ENCODE data around the gene GPC5.
A peak's percentile ranks its signal among the peaks of the same experiment; 100 is the strongest.
"Not testable (repeated sequence)": the region's sequence is repeated elsewhere in the genome, so short reads cannot be mapped to it uniquely, and the experiment has no call there.

GPC5 gene

DNA sequence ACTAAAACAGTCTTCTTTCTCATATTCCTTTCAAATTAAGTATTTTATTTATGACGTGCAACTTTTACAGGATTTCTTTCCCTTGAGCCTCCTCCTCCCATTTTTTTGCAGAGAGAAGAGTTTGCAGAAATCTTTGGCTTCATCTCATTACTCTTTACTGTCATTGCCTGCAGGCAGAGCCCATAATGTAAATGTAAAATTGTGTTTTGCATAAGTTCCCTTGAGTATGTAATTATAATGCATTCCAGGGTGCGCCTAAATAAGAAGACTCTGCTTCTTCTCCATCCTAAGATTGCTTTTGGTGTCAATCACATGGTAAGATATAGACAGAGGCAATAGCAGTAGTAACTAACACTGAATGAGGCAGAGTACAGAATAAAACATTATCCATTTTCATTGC is 27.9 kb upstream of the GPC5 start:
- FAIRE-seq = no peak

DNA sequence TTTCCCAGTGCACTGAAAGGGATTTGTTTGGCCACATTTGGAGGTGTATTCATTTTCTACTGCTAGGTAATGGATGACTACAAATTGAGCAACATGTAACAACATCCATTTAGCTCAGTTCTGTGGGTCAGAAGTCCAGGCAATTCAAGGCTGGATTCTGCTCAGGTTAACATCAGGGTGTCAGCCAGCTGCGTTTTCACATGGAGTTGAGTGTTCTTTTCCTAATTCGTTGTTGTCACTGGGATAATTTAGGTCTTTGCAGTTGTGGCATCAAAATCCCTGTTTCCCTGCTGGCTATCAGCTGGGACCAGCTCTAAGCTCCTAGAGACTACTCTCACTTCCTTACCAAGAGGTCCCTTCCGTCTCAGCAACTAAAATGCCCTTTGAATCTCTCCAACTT is 25.5 kb upstream of the GPC5 start:
- FAIRE-seq = no peak

DNA sequence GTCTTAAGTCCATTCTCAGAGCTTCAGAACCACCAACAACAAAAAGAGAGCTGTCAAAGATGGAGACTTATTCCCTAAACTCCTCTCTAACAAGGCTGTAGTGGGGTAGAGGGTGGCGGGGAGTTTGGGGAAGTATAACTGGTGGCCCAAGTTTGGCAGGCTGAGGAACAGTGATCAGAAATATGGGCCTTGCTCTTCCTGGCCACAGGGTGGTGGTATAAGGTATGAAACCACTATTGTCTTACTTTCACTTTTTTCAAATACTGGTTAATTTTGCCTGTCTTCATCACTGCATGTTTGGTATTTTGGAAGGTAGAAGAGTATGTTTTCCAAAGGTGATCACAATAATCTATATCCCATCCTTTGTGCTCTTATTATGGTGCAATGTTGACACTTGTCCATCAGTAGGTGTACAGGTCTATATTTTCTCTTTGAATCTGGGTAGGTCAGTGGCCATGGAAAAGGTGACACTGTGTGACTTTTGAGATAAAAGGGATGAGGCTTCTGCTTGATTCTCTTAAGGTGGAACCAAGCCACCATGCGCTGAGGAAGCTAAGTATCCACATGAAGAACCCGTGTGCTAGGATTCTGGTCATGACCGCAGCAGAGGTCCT is 23.2 kb upstream of the GPC5 start:
- no peak for FAIRE-seq

DNA sequence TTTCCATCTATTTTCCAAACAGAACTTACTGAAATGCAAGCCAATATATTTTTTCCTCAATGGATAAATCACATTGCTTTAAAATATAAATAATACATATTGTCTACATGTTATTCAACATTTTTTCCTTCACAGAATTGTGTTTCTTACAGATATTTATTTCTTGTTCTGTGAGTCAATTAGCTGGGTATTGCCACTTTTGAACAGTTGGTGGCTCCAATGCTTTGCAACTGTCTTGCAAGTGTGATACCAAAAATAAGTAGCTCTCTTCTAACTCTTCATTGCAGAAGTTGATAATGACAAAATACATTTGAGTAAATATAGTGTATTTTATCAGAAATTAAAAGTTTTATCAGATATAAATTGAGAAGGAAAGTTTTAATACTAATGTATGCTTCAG is 17.1 kb upstream of the GPC5 start:
- peak; percentile 33 for FAIRE-seq

DNA sequence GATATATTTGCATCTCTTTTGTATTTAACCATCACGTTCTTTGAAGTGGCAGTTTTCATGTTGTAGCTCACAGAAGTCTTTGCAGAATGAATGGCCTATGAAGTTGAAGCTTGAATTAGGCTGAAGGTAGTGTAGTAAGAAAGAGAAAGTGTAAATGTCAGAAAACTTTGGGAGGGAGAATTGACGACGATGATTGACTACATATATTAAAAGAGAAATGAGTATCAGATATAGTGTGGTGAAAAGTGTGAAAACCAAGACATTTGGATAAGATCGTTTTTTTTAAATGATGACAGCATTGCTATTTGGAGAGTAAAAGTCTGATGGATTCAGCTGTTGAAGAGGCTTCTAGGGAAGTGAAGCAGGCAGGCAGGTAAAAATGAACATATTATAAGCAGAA is 14.6 kb upstream of the GPC5 start:
- no peak for FAIRE-seq

DNA sequence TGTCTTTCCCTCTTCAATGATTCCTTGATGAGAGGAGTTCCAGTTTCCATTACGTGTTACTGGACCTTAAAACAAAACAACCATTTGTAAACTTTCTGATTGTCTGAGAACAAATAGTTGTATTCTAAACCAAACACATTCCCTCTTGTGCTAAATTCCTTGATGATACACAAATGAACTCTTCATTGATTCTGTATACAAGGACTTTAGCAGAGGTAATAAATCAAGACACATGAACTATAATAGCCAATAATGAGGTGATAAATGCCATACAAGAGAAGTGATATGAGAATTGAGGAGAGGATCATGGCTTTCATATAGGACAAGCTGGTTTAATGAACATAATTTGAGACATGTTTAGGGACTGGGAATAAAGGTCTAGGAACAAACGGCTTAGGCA is 13.5 kb upstream of the GPC5 start:
- no peak for FAIRE-seq

DNA sequence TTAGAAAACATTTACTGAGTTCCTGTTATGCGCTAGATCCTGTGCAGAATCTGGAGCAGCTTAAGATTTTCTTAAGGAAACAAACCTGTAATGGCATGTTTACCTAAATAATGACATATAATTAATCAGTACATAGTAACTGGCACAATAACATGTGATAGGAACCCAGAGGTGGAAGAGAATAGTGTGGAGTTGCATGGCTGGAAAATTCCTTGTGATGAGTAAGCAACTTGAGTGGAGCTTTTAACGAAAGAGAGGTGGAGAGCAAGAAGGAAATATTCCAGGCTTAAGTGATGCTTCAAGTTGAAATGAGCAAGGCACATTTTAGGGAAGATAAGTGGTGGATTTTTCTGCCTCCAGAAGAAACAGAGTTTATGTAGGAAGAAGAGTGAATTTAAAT is 9.2 kb upstream of the GPC5 start:
- FAIRE-seq = no peak

DNA sequence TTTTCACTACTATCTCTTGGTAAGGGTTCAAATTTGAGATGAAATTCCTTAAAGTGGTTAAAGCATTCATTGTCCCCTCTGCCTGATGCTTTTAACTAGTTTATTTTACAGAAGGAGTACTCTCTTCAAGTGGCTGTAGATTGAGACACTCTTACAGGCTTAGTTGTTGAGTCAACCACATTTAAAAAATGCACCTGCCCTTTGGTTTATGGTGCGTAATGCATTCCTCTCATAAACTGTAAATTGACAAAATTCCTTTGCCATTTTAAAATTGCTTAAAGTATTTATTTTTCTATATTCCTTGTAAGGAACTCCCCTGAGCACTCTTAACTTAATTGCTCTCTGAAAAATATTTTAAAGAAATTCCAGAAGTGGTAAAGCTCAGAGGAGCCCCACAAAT is 826 bp upstream of the GPC5 start:
- no peak for FAIRE-seq

DNA sequence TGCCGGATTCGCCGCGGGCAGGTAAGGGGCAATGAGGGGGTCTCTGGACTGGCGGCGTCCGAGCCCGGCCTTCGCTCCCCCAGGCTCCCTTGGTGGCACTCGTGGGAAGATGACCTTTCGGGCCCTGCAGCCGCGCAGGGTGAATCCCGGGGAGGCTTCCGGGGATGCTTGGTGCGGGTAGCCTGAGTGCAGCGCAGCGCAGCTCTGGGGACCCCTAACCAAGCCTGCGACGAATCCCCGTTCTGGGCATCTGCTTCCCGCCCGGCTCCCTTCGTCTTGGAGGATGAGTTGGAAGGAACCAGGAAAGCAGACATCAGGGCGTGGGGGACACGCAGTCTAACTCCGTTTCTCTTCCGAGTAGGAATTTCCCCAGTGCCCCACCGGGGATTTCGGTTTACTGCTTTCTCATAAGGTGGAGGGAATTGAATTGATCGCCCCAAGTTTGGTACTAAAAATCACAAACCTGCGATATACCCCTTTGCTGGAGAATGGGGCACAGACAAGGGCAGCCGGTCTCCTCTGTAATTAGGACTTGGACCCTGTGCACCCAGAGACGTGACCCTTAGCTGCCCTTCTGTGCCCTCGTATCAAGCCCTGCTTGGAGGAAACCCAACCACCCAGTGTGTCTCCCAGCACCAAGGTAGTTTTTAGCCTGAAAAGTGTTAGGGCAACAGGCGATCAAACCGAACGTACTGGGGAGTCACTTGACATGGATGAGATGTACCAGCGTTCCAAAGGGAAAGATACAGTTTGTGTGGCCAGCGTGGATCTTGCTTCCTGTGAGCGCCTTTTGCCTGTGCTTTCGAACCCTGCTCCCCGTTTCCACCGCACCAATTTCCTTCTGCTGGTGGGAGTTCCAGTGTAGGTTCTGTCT is 1.0 kb downstream of the GPC5 start:
- no peak for FAIRE-seq

DNA sequence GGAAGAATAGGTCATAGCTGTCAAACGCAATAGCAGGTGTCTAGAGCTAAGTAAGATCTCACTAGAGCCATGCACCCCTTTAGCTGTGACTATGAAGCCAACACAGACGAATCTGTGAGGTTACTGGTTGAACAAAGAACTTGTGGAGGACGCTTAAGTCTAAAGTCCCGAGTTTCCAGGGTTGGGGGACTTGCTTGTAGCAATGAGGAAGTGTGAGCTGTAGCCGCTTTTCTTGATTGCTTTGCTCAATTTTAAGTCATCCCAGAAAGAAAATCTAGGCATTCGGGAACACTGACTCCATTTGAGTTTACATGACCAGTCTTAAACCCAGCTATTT is 1.6 kb downstream of the GPC5 start:
- no peak for FAIRE-seq

DNA sequence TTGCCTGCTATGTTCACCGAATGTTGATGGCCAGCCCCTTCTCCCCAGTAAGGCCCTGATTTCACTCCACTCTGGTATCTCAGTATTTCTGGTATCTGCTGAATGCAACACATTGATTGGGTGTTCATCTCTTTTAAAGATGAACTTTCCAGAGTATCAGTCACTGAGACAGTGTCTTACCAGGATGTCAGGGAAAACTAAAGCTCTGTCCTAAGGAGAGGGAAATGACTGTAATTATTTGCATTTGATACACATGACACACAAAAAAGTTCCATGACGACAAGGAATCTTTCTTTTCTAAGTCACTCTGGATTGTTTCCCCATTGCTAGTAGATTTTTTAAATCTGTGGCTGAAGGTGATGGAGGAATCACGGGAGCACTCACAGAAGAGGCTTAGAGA is 2.2 kb downstream of the GPC5 start:
- FAIRE-seq = no peak

DNA sequence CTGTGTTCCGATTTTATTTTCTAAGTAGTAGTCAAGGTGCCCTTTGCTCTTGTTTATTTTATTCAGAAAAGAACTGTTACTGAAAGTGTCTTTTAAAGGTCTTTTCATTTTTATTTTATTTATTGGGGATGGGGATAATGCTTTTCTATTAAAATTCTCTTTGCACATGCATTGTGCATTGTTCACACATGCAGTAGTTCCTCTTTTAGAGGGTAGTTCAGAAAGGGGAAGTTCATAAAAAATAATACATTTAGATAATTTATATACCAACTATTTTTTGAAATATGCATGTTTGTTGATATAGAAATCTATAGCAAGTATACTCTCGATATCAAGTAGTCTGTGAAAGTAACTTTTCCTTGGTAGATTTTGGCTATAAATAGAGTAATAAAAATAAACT is 3.5 kb downstream of the GPC5 start:
- no peak for FAIRE-seq

DNA sequence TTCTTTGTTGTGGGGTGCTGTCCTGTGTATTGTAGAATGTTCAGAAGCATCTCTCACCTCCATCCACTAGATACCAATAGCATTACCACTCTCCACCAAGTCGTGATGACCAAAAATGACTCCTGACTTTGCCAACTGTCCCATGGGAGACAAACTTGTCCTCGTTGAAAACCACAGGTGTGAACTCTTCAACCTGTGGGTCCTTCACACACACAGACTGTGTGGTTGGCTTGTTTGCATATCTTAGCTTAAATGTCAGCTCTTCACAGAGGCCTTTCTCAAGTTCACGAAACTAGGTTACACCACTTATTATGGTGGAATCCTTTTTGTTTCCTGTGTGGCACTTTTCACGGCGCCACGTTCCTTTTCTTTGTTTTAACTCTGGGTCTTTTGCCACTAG is 6.8 kb downstream of the GPC5 start:
- FAIRE-seq = no peak

DNA sequence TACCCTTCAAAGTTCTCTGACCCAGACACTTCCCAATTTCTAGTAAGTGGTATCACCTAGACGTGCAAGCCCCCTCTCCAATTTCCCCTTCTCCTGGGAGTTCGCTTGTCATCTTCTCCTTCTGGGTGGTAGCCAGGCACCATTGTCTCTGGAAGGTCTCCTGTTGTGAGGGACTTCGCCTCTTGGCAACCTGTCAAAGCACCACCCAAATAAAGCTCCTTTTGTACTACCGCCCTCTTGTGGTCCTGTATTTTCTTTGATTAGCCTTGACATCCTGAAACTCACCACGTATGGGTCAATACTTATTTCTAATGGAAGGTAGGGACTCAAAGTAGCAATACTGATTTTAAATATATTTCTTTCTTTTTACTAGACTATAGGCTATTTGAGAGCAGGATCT is 8.2 kb downstream of the GPC5 start:
- no peak for FAIRE-seq

DNA sequence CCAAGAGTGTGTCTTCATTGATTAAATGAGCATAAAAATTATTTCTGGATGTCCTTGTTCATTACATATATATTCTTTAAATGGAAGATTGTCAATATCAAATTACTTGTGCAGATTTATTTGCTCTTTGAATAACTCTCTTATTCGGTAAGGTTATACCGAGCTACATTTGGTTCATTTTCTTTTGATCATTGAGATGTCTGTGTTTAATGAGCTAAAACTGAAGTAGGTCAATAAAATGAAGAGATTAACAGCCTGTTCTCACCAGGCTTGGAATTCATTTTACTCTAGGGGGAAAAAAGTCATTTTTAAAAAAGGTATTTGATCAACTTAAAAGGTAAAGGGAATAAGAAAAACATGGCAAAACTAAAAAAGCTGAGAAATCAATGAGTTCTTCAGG is 10.6 kb downstream of the GPC5 start:
- no peak for FAIRE-seq

DNA sequence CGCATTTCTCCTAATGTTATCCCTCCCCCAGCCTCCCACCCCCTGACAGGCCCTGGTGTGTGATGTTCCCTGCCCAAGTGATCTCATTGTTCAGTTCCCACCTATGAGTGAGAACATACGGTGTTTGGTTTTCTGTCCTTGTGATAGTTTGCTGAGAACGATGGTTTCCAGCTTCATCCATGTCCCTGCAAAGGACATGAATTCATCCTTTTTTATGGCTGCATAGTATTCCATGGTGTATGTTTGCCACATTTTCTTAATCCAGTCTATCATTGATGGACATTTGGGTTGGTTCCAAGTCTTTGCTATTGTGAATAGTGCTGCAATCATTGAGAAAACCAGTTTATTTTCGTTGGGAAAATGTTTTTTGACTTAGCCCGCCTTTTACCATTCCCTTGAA is 18.2 kb downstream of the GPC5 start:
- not testable (repeated sequence) for FAIRE-seq

DNA sequence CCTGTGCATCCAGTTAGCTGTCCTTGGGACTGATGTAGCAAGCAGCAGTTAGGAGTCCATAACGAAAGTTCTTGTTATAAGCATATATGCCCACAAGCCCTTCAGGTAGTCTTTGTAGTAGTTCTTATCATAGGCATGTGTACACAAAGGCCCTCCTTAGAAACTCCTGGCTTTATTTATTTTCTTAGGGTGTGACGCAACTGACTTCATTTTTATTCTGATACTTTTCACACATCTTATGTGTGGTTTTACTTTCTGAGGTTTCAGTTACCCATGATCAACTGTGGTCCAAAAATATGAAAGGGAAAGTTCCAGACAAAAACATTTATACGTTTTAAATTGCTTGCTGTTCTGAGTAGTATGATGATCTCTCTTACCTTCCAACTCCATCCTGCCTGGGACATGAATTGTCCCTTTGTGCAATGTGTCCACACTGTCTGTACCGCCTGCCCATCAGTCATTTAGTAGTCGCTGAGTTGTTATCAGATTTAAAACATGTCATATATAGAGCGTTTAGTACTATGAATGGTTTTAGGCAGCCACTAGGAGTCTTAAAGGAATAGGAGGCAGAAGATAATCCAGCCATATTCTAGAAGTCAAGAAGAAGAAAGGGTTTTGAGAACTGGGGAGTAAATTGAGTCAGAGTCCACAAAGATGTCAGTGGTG is 19.4 kb downstream of the GPC5 start:
- FAIRE-seq = no peak

DNA sequence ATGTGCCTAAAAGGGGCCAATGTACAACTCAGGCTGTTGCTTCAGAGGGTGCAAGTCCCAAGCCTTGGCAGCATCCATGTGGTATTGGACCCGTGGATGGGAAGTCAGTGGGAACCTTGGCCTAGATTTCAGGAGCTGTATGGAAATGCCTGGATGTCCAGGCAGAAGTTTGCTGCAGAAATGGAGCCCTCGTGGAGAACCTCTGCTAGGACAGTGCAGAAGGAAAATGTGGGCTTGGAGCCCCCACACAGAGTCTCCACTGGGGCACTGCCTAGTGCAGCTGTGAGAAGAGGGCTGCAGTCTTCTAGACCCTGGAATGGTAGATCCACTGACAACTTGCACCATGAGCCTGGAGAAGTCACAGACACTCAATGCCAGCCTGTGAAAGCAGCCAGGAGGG is 28.5 kb downstream of the GPC5 start:
- no peak for FAIRE-seq

DNA sequence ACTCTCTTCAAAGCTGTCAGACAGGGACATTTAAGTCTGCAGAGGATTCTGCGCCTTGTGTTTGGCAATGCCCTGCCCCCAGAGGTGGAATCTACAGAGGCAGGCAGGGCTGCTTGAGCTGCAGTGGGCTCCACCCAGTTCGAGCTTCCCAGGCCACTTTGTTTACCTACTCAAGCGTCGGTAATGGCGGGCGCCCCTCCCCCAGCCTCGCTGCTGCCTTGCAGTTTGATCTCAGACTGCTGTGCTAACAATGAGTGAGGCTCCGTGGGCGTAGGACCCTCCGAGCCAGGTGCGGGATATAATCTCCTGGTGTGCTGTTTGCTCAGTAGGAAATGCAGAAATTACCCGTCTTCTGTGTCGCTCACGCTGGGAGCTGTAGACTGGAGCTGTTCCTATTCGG is 40.3 kb downstream of the GPC5 start:
- FAIRE-seq = not testable (repeated sequence)

DNA sequence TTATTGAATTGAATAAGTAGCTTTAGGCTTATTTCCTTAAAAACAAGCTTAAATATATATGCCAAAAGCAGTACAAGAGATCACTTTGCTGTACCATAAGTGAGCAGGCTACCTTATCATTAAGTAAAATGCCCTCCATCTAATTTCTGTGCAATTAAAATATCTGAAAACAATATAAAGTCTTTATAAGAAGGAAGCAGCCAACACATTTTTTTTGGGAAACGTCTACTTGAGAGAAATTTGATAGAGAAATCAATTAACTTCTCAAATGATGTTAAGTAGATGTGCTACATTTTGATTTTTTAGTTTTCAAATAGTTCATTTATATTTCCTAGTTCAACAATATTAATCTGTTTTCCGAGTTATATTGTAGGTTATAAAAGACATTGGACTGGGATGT is 52.5 kb downstream of the GPC5 start:
- no peak for FAIRE-seq

DNA sequence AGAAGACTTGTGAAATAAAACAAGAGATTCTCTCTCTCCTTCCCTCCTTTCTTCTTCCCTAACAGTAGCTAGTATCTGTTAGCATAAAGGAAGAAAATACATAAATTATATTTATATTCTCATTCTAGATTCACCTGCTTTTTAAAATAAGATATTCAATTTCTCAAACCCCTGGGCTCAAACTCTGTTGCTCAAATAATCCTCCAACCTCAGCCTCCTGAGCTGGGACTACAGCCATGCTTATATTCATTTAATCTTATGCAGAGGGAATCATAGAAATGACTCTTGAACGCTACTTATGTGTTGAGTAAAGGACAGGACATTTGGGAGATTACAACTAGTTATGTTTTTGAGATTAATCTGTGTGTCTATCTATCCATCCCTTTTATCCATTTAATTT is 56.2 kb downstream of the GPC5 start:
- no peak for FAIRE-seq

DNA sequence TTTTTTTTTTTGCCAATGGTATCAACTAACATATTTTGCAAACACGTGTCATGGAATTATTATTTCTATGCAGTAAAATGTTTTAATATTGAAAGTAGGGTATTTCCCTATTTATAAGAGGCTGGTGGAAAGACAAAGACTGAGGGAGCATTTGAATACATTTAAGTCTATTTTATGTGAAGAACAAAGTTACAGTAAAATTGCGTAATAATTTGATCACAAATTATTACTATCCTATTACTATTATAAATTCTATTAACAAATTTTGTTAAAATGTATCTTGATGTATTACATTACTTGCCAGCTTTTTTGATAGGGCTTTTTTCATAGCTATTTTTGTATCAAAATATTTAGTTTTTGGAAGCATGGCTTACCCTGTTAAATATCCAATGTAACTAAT is 58.4 kb downstream of the GPC5 start:
- no peak for FAIRE-seq

DNA sequence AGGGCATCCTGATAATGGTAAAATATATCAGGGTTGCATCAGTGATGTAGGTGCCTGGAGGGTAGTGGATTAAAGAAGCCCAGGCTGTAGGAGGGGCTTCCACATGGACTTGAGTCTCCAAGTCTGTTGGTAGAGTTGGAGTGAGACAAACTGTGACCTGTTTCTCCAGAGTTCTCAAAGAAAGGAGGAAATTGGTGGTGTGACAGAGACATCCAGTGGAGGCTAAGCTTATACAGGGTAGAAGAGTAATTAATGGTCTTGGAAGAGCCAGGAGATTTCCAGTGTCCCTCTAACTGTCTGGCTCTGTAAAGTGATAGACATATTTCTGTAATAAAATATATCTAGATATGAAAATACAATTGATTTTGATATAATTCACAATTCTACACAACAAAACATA is 61.1 kb downstream of the GPC5 start:
- FAIRE-seq = no peak

DNA sequence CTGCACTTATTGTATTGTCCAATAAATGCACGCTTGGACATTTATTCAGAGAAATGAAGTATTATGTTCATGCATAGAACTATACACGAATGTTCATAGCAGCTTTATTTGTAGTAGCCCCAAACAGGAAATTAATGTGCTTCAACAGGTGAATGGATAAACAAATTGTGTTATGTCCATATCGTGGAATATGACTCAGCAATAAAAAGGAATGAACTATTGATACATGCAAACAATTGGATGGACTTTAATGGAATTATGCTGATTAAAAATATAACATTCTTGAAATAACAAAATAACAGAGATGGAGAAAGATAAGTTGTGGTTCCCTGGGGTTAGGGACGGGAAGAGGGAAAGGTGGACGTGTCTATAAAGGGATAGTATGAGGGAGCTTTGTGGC is 65.9 kb downstream of the GPC5 start:
- FAIRE-seq = no peak

DNA sequence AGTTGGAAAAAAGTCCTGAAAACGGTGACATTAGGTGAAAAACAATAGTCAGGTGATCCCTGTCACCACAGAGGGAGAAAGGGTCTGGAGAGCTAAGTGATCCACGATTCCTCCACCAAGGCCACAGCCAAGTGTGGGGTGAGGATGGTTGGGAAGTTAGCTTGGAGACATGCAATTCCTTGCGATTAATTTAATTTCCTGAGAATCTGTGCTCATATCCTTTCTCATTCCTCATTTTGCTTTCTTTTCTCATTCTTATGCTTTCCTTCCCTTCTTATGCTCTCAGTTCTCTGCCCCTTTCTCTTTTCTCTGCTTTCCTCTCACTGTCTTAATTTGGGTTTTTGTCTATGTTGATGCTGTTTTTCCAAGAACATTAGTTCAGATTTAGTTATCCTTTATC is 68.8 kb downstream of the GPC5 start:
- FAIRE-seq = no peak

Measured in islet of Langerhans (tissue), 1 donor.